ENCODE measurements around the gene OSTF1.

- TF ChIP-seq SP1 (CRISPR knock-in tag; conservative IDR thresholded peaks at IDR 0.05): no peak
- TF ChIP-seq ZNF512 (CRISPR knock-in tag; IDR thresholded peaks at IDR 0.05; ENCODE audit: borderline replicate concordance): no peak
- TF ChIP-seq, protein P1, sequence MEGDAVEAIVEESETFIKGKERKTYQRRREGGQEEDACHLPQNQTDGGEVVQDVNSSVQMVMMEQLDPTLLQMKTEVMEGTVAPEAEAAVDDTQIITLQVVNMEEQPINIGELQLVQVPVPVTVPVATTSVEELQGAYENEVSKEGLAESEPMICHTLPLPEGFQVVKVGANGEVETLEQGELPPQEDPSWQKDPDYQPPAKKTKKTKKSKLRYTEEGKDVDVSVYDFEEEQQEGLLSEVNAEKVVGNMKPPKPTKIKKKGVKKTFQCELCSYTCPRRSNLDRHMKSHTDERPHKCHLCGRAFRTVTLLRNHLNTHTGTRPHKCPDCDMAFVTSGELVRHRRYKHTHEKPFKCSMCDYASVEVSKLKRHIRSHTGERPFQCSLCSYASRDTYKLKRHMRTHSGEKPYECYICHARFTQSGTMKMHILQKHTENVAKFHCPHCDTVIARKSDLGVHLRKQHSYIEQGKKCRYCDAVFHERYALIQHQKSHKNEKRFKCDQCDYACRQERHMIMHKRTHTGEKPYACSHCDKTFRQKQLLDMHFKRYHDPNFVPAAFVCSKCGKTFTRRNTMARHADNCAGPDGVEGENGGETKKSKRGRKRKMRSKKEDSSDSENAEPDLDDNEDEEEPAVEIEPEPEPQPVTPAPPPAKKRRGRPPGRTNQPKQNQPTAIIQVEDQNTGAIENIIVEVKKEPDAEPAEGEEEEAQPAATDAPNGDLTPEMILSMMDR (IDR thresholded peaks at IDR 0.05): no peak
- no peak for TF ChIP-seq HMGXB4 (CRISPR knock-in tag; IDR thresholded peaks at IDR 0.05)
- no peak for TF ChIP-seq CREB1 (CRISPR knock-in tag; IDR thresholded peaks at IDR 0.05)
- no peak for TF ChIP-seq ZNF121 (CRISPR knock-in tag; IDR thresholded peaks at IDR 0.05)
- TF ChIP-seq E2F1 (CRISPR knock-in tag; IDR thresholded peaks at IDR 0.05): no peak
- TF ChIP-seq ESRRA (CRISPR knock-in tag; IDR thresholded peaks at IDR 0.05; ENCODE audit: borderline replicate concordance): no peak
- TF ChIP-seq MAX (CRISPR knock-in tag; IDR thresholded peaks at IDR 0.05): no peak
- no peak for TF ChIP-seq ZBTB21 (CRISPR knock-in tag; IDR thresholded peaks at IDR 0.05; ENCODE audit: borderline replicate concordance)
- TF ChIP-seq FOXP1 (CRISPR knock-in tag; IDR thresholded peaks at IDR 0.05; ENCODE audit: borderline replicate concordance): no peak
- no peak for TF ChIP-seq JUN (CRISPR knock-in tag; IDR thresholded peaks at IDR 0.05)
- TF ChIP-seq ZNF219 (CRISPR knock-in tag; IDR thresholded peaks at IDR 0.05; ENCODE audit: borderline replicate concordance): no peak
These were observed 50.1 kb downstream of the OSTF1 start for GRCh38 chr9:75138260-75139040.

Data from WTC11 (cell line).